GM18867 (cell line): ENCODE measurements around the gene TMEM151A.
"Not testable (repeated sequence)": the region's sequence is repeated elsewhere in the genome, so short reads cannot be mapped to it uniquely, and the experiment has no call there.

Experiments
- ATAC-seq: cut with Tn5 transposase; IDR thresholded peaks from one replicate; pipeline ENCODE4 v1.9.1; 2021; ENCODE audit warnings: mild to moderate bottlenecking, moderate library complexity; ENCODE audit not compliant: unreplicated experiment

TMEM151A gene

GRCh38 chr11:66297610-66298009, 5.9 kb downstream of the TMEM151A start:
- ATAC-seq, result no peak

- ATAC-seq, result no peak
Observed at GRCh38 chr11:66299186-66299585, 7.5 kb downstream of the TMEM151A start.

- ATAC-seq, result no peak
Observed at GRCh38 chr11:66302656-66303055, 11.0 kb downstream of the TMEM151A start.

- ATAC-seq, result no peak
Observed at GRCh38 chr11:66309475-66309874, 17.8 kb downstream of the TMEM151A start.

GRCh38 chr11:66310324-66310723, 18.6 kb downstream of the TMEM151A start:
- no peak for ATAC-seq

GRCh38 chr11:66310803-66311440, 19.2 kb downstream of the TMEM151A start:
- not testable (repeated sequence) for ATAC-seq

GRCh38 chr11:66311470-66311964, 19.8 kb downstream of the TMEM151A start:
- ATAC-seq, result no peak

- ATAC-seq, result peak; percentile 68
Observed at GRCh38 chr11:66311965-66312548, 20.4 kb downstream of the TMEM151A start.

GRCh38 chr11:66312549-66313320, 21.0 kb downstream of the TMEM151A start:
- peak; percentile 52 for ATAC-seq

GRCh38 chr11:66313321-66314185, 21.9 kb downstream of the TMEM151A start:
- ATAC-seq, result no peak

GRCh38 chr11:66314186-66314501, 22.4 kb downstream of the TMEM151A start:
- ATAC-seq, result no peak

GRCh38 chr11:66314561-66315497, 23.1 kb downstream of the TMEM151A start:
- no peak for ATAC-seq

GRCh38 chr11:66315498-66315885, 23.8 kb downstream of the TMEM151A start:
- no peak for ATAC-seq

GRCh38 chr11:66315921-66316811, 24.5 kb downstream of the TMEM151A start:
- ATAC-seq, result no peak

- ATAC-seq, result no peak
Observed at GRCh38 chr11:66316849-66317251, 25.2 kb downstream of the TMEM151A start, which contains the start of gene CD248. Gene CD248 (minus strand): TSS chr11:66317044. CDS start chr11:66317027, 17 bp downstream.

- no peak for ATAC-seq
Observed at GRCh38 chr11:66317322-66317722, 25.6 kb downstream of the TMEM151A start.

GRCh38 chr11:66317723-66318599, 26.3 kb downstream of the TMEM151A start:
- ATAC-seq, result no peak

- no peak for ATAC-seq
Observed at GRCh38 chr11:66318600-66318970, 26.9 kb downstream of the TMEM151A start.
